H1 (cell line): ENCODE measurements around the gene TNRC6B.

ENCODE experiments used
- ATF3 ChIP-seq: IDR thresholded peaks from 2 replicates; pipeline ENCODE4 v1.6.1; 2011; ENCODE audit warnings: low read depth, mild to moderate bottlenecking, low read length; ENCODE audit not compliant: insufficient read depth
- BRCA1 ChIP-seq: IDR thresholded peaks from 2 replicates; pipeline ENCODE4 v1.6.1; 2012; ENCODE audit warnings: low read depth, low read length, improper control_type of control experiment
- CBX5 ChIP-seq: fragments of 300-800, 300-1000 bp; sonication (generic); IDR thresholded peaks from 2 replicates; pipeline ENCODE4 v1.7.1; 2016; ENCODE audit warnings: antibody characterized with exemption, low read length, low read depth
- CTCF ChIP-seq, 3 experiments: IDR thresholded peaks; 1 replicate in 2 of 3; 2 replicates in 1 of 3; pipeline versions ENCODE4 v1.5.1 to v1.6.1; 2011; ENCODE audit warnings: low read length in 3 of 3, mild to moderate bottlenecking in 3 of 3, inconsistent platforms in 2 of 3, low read depth in 1 of 3, moderate library complexity in 1 of 3; ENCODE audit not compliant: insufficient read depth in 1 of 3; ENCODE audit errors: control extremely low read depth in 1 of 3
- HDAC6 ChIP-seq: IDR thresholded peaks from one replicate; pipeline ENCODE4 v1.7.1; 2012; ENCODE audit warnings: low read depth, mild to moderate bottlenecking, inconsistent platforms, low read length, moderate library complexity
- MAX ChIP-seq: IDR thresholded peaks from 2 replicates; pipeline ENCODE4 v1.6.1; 2012; ENCODE audit warnings: inconsistent platforms
- POLR2AphosphoS5 ChIP-seq: IDR thresholded peaks from 2 replicates; pipeline ENCODE4 v1.6.1; 2011; ENCODE audit warnings: low read depth, low read length
- TBP ChIP-seq: IDR thresholded peaks from 2 replicates; pipeline ENCODE4 v1.6.1; 2011; ENCODE audit warnings: low read depth, low read length, improper control_type of control experiment
- TCF12 ChIP-seq: IDR thresholded peaks from 2 replicates; pipeline ENCODE4 v1.6.1; 2011; ENCODE audit warnings: low read depth, mild to moderate bottlenecking, low read length

GRCh38 chr22:40320687-40321086 is 143.0 kb downstream of the TNRC6B start:
- no peak for TF ChIP-seq MAX
- TF ChIP-seq ATF3 = no peak
- no peak for TF ChIP-seq CBX5
- no peak for TF ChIP-seq HDAC6
- TF ChIP-seq CTCF (IDR thresholded peaks at IDR 0.05; ENCODE audit: control extremely low read depth in 1 of 3, insufficient read depth in 1 of 3, low read depth in 1 of 3, low read length in 3 of 3) = no peak
- no peak for TF ChIP-seq BRCA1
- no peak for TF ChIP-seq POLR2AphosphoS5
- TF ChIP-seq TBP = no peak
- no peak for TF ChIP-seq TCF12
